ENCODE results near the gene TSHB.

GRCh38 chr1:115064461-115064860 lies 34.8 kb downstream of the TSHB start:
- TF ChIP-seq CTCF (IDR thresholded peaks at IDR 0.05; ENCODE audit: low read depth, low read length) (no peak), EZH2phosphoT487 (IDR thresholded peaks at IDR 0.05; ENCODE audit: low read depth) (no peak)
